MM.1S (cell line): ENCODE measurements around the gene SEMA3C.

Experiments used
- DNase-seq: peaks from one replicate; pipeline ENCODE4 v3.0.0-alpha.2; 2015
- H2AFZ ChIP-seq: fragments of 300-600 bp; sonication (generic); 2 replicates; pipeline ENCODE4 v1.6.0; 2016; ENCODE audit warnings: antibody characterized with exemption, low read length
- H3F3A ChIP-seq: fragments of 300-600 bp; sonication (generic); 2 replicates; pipeline ENCODE4 v1.6.1; 2016; ENCODE audit warnings: mild to moderate bottlenecking, antibody characterized with exemption, low read length, moderate library complexity, mixed read lengths; ENCODE audit not compliant: insufficient read depth
- H3K27ac ChIP-seq: fragments of 300-600 bp; sonication (generic); 2 replicates; pipeline ENCODE4 v1.5.1; 2016; ENCODE audit warnings: mild to moderate bottlenecking, low read length
- H3K27me3 ChIP-seq: fragments of 300-600 bp; sonication (generic); replicated peaks from 2 replicates; pipeline ENCODE4 v1.6.0; 2016; ENCODE audit warnings: low read length; ENCODE audit not compliant: insufficient read depth
- H3K36me3 ChIP-seq: fragments of 300-600 bp; sonication (generic); replicated peaks from 2 replicates; pipeline ENCODE4 v1.6.1; 2016; ENCODE audit warnings: mild to moderate bottlenecking, low read length, mixed read lengths; ENCODE audit not compliant: insufficient read depth
- H3K4me1 ChIP-seq: fragments of 300-600 bp; sonication (generic); 2 replicates; pipeline ENCODE4 v1.6.1; 2016; ENCODE audit warnings: low read length, mixed read lengths
- H3K4me2 ChIP-seq: fragments of 300-600 bp; sonication (generic); 2 replicates; pipeline ENCODE4 v1.6.0; 2016; ENCODE audit warnings: low read depth, low read length
- H3K4me3 ChIP-seq: fragments of 300-600 bp; sonication (generic); 2 replicates; pipeline ENCODE4 v1.5.1; 2016; ENCODE audit warnings: low read length, mixed read lengths
- H3K79me2 ChIP-seq: fragments of 300-600 bp; sonication (generic); 2 replicates; pipeline ENCODE4 v1.6.1; 2016; ENCODE audit warnings: mixed run types, low read length, mixed read lengths
- H3K9ac ChIP-seq: fragments of 300-600 bp; sonication (generic); 2 replicates; pipeline ENCODE4 v1.6.1; 2016; ENCODE audit warnings: low read length, mixed read lengths
- H3K9me2 ChIP-seq: fragments of 300-600 bp; sonication (generic); replicated peaks from 2 replicates; pipeline ENCODE4 v1.6.1; 2016; ENCODE audit warnings: mild to moderate bottlenecking, low read length, mixed read lengths; ENCODE audit not compliant: insufficient read depth
- H3K9me3 ChIP-seq: fragments of 300-600 bp; sonication (generic); replicated peaks from 2 replicates; pipeline ENCODE4 v1.6.1; 2016; ENCODE audit warnings: mild to moderate bottlenecking, low read length, mixed read lengths; ENCODE audit not compliant: insufficient read depth
- H4K20me1 ChIP-seq: fragments of 300-600 bp; sonication (generic); 2 replicates; pipeline ENCODE4 v1.6.1; 2016; ENCODE audit warnings: mild to moderate bottlenecking, low read length, moderate library complexity, mixed read lengths; ENCODE audit not compliant: insufficient read depth
- EZH2 ChIP-seq: fragments of 300-600 bp; sonication (generic); optimal IDR thresholded peaks from 2 replicates; pipeline ENCODE3; 2017; ENCODE audit warnings: low read depth, mild to moderate bottlenecking, antibody characterized with exemption, low read length, mixed read lengths
- EZH2phosphoT487 ChIP-seq: fragments of 300-600 bp; sonication (generic); IDR thresholded peaks from 2 replicates; pipeline ENCODE4 v1.6.1; 2018; ENCODE audit warnings: antibody characterized with exemption, low read length
- TF ChIP-seq, protein P1 (sequence below): fragments of 300-600 bp; sonication (generic); IDR thresholded peaks from 2 replicates; pipeline ENCODE4 v1.5.1; 2016; ENCODE audit warnings: antibody characterized with exemption, low read length, mixed read lengths

The SEMA3C gene

GRCh38 chr7:80900583-80901576, 18.0 kb downstream of the SEMA3C start:
- Histone ChIP-seq H2AFZ (no peak overlapping the region), H3K4me3 (no peak overlapping the region), H3K27me3 (no peaks in the 10 kb centered on the region), H3F3A (no peaks in the 10 kb centered on the region), H3K79me2 (no peaks in the 10 kb centered on the region), H3K9me3 (no peaks in the 10 kb centered on the region), H3K4me2 (no peak overlapping the region), H3K9ac (no peak overlapping the region), H3K27ac (no peak overlapping the region), H3K9me2 (no peaks in the 10 kb centered on the region), H3K4me1 (peaks cover 6% of the 10 kb centered on the region), H3K36me3 (no peaks in the 10 kb centered on the region), H4K20me1 (no peaks in the 10 kb centered on the region)
- DNase-seq = no peak
- TF ChIP-seq, protein P1, sequence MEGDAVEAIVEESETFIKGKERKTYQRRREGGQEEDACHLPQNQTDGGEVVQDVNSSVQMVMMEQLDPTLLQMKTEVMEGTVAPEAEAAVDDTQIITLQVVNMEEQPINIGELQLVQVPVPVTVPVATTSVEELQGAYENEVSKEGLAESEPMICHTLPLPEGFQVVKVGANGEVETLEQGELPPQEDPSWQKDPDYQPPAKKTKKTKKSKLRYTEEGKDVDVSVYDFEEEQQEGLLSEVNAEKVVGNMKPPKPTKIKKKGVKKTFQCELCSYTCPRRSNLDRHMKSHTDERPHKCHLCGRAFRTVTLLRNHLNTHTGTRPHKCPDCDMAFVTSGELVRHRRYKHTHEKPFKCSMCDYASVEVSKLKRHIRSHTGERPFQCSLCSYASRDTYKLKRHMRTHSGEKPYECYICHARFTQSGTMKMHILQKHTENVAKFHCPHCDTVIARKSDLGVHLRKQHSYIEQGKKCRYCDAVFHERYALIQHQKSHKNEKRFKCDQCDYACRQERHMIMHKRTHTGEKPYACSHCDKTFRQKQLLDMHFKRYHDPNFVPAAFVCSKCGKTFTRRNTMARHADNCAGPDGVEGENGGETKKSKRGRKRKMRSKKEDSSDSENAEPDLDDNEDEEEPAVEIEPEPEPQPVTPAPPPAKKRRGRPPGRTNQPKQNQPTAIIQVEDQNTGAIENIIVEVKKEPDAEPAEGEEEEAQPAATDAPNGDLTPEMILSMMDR = no peak
- no peak for TF ChIP-seq EZH2
- no peak for TF ChIP-seq EZH2phosphoT487

- no peaks in the 10 kb centered on the region for H3K27me3 ChIP-seq
- H3K4me2 ChIP-seq = no peak overlapping the region
- no peaks in the 10 kb centered on the region for H3K79me2 ChIP-seq
- no peak overlapping the region for H2AFZ ChIP-seq
- H3K4me1 ChIP-seq = no peaks in the 10 kb centered on the region
- H3K9me3 ChIP-seq = no peaks in the 10 kb centered on the region
- no peaks in the 10 kb centered on the region for H3K9me2 ChIP-seq
- no peak overlapping the region for H3K9ac ChIP-seq
- H3F3A ChIP-seq = no peaks in the 10 kb centered on the region
- TF ChIP-seq, protein P1 = no peak
- TF ChIP-seq EZH2 = no peak
- TF ChIP-seq EZH2phosphoT487 = no peak
- no peak overlapping the region for H3K27ac ChIP-seq
- no peaks in the 10 kb centered on the region for H3K36me3 ChIP-seq
- no peak overlapping the region for H3K4me3 ChIP-seq
- no peaks in the 10 kb centered on the region for H4K20me1 ChIP-seq
- DNase-seq = no peak
Measured at GRCh38 chr7:80896906-80897598, 21.8 kb downstream of the SEMA3C start.

GRCh38 chr7:80895056-80895455, 23.8 kb downstream of the SEMA3C start:
- H3K27ac ChIP-seq = no peak overlapping the region
- no peaks in the 10 kb centered on the region for H3F3A ChIP-seq
- H3K4me2 ChIP-seq = no peak overlapping the region
- H3K27me3 ChIP-seq = no peaks in the 10 kb centered on the region
- H3K9ac ChIP-seq = no peak overlapping the region
- no peak for TF ChIP-seq EZH2
- TF ChIP-seq EZH2phosphoT487 = no peak
- TF ChIP-seq, protein P1 = no peak
- H3K4me3 ChIP-seq = no peak overlapping the region
- H3K36me3 ChIP-seq = no peaks in the 10 kb centered on the region
- no peaks in the 10 kb centered on the region for H3K4me1 ChIP-seq
- no peak for DNase-seq
- no peaks in the 10 kb centered on the region for H3K9me2 ChIP-seq
- H4K20me1 ChIP-seq = no peaks in the 10 kb centered on the region
- H3K9me3 ChIP-seq = no peaks in the 10 kb centered on the region
- no peak overlapping the region for H2AFZ ChIP-seq
- no peaks in the 10 kb centered on the region for H3K79me2 ChIP-seq
